Measurements from ENCODE around the gene PNPLA2.
A peak's percentile ranks its signal among the peaks of the same experiment; 100 is the strongest.

Gene PNPLA2

DNA sequence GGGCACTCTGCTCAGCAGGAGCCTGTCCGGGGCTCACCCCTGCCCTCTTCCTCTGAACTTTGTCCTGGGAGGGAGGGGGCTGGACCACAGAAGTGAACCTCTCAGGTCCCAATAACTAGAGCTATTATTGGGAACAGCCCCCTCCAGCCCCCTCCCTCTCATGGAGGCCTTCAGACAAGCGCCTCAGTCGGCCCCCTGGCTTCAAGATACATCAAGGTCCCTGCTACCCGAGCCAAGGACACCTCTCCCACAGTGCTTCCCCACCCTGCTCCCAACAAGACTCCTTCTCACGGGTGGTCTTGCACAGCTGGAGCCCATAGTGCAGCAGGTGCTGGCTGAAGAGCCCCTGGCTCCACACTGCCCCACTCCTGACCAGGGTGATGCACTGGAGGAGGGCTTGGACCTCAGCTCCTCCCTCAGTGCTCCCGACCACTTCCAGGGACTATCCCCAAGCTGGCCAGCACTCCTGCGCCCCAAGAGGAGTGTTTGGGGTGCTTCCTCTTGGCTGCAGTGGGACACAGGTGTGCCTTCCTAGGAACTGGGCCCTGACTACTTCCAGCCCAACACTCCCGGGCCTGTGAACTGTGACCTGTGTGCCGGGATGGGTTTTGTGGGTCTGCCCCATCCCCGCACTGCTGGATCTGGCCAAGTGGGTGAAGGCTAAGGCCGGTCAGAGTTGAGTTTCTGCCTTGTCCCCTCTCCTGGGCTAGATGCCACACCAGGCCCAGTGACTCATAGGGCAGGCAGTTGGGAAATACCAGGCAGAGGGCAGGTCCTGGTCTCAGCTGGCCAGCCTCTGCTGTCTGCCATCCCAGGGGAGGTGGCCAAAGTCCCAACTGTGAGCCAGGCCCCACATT is 2.2 kb downstream of the PNPLA2 start:
- TF ChIP-seq, protein P1, sequence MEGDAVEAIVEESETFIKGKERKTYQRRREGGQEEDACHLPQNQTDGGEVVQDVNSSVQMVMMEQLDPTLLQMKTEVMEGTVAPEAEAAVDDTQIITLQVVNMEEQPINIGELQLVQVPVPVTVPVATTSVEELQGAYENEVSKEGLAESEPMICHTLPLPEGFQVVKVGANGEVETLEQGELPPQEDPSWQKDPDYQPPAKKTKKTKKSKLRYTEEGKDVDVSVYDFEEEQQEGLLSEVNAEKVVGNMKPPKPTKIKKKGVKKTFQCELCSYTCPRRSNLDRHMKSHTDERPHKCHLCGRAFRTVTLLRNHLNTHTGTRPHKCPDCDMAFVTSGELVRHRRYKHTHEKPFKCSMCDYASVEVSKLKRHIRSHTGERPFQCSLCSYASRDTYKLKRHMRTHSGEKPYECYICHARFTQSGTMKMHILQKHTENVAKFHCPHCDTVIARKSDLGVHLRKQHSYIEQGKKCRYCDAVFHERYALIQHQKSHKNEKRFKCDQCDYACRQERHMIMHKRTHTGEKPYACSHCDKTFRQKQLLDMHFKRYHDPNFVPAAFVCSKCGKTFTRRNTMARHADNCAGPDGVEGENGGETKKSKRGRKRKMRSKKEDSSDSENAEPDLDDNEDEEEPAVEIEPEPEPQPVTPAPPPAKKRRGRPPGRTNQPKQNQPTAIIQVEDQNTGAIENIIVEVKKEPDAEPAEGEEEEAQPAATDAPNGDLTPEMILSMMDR (IDR thresholded peaks at IDR 0.05; ENCODE audit: control insufficient read depth, insufficient read depth, low read depth, low read length, missing control alignments): no peak
- peak overlapping the region; percentile 81 for H3K4me3 ChIP-seq (ENCODE audit: control insufficient read depth, low read depth, low read length)
- no peak for DNase-seq (ENCODE audit: low read depth)

DNA sequence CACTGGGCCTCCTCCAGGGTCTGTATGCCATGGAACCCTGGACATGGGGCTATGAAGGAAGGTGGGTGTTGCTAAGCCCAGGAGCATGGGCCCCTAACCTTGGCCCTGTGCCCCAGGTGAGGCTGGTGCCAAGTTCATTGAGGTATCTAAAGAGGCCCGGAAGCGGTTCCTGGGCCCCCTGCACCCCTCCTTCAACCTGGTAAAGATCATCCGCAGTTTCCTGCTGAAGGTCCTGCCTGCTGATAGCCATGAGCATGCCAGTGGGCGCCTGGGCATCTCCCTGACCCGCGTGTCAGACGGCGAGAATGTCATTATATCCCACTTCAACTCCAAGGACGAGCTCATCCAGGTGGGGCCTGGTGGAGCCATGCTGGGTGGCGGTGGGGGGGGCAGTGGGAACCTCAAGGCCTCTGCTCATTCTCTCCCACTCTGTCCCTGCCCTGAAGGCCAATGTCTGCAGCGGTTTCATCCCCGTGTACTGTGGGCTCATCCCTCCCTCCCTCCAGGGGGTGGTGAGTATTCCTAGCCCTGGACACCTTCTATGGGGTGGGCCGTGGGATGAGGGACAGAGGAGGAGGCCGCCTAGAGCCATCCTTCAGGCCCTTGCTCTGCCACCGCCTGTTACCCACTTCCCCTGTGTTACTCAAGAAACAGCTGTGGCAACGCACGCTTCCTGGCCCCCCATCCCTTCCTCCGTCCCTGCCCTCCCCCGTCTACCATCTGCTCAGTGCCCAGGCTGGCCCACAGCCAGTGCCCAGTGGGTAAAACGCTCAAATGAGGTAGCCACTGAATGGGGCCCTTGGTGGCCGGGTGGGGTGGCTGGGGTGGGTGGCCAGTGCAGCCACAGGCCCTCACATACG is 3.0 kb downstream of the PNPLA2 start:
- TF ChIP-seq, protein P1 (IDR thresholded peaks at IDR 0.05; ENCODE audit: control insufficient read depth, insufficient read depth, low read depth, low read length, missing control alignments): no peak
- H3K4me3 ChIP-seq (ENCODE audit: control insufficient read depth, low read depth, low read length): peak overlapping the region; percentile 81
- DNase-seq (ENCODE audit: low read depth): no peak

DNA sequence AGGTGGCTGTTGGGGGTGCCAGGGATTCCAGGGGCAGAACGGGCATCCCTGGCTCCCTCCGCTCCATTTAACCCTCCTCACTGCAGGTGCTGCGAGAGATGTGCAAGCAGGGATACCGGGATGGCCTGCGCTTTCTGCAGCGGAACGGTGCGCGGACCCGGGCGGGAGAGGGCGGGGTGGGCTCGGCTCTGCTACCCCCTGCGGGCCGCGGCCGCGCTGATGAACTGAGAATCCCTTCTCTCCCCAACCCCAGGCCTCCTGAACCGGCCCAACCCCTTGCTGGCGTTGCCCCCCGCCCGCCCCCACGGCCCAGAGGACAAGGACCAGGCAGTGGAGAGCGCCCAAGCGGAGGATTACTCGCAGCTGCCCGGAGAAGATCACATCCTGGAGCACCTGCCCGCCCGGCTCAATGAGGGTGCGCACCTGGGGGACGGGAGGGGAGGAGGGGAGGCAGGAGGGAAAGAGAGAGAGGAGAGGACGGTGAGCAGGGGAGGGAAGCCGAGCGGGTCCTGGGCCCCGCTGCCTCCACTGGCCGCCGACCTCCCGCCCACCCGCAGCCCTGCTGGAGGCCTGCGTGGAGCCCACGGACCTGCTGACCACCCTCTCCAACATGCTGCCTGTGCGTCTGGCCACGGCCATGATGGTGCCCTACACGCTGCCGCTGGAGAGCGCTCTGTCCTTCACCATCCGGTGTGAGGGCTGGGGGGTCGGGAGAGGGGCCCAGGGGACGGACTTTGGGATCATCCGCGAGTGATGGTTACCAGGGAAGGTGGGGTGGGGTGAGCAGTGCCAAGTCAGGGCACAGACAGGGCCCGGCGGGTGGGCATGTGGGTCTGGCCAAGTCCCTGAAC is 5.0 kb downstream of the PNPLA2 start:
- DNase-seq (ENCODE audit: low read depth): no peak
- TF ChIP-seq, protein P1 (IDR thresholded peaks at IDR 0.05; ENCODE audit: control insufficient read depth, insufficient read depth, low read depth, low read length, missing control alignments): no peak

DNA sequence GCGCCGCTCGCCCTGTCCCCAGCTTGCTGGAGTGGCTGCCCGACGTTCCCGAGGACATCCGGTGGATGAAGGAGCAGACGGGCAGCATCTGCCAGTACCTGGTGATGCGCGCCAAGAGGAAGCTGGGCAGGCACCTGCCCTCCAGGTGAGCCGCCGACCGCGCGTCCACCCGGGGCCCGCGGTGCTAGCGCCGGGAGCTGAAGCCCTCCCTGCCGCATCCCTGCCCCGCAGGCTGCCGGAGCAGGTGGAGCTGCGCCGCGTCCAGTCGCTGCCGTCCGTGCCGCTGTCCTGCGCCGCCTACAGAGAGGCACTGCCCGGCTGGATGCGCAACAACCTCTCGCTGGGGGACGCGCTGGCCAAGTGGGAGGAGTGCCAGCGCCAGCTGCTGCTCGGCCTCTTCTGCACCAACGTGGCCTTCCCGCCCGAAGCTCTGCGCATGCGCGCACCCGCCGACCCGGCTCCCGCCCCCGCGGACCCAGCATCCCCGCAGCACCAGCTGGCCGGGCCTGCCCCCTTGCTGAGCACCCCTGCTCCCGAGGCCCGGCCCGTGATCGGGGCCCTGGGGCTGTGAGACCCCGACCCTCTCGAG is 5.7 kb downstream of the PNPLA2 start:
- DNase-seq (ENCODE audit: low read depth): no peak
- TF ChIP-seq, protein P1 (IDR thresholded peaks at IDR 0.05; ENCODE audit: control insufficient read depth, insufficient read depth, low read depth, low read length, missing control alignments): no peak
- no peak overlapping the region for H3K4me3 ChIP-seq (ENCODE audit: control insufficient read depth, low read depth, low read length)

More for the DNA sequence above, 5.0 kb downstream of the PNPLA2 start:
- no peak overlapping the region for H3K4me3 ChIP-seq (ENCODE audit: control insufficient read depth, low read depth, low read length)

DNA sequence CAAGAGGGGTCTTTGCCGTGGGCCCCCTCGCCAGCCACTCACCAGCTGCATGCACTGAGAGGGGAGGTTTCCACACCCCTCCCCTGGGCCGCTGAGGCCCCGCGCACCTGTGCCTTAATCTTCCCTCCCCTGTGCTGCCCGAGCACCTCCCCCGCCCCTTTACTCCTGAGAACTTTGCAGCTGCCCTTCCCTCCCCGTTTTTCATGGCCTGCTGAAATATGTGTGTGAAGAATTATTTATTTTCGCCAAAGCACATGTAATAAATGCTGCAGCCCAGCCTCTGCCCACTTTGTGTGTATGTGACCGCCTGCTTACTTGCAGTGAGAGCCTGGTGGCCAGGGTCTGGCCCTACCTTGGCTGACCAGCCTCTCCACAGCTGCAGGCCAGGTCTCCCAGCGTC is 6.2 kb downstream of the PNPLA2 start:
- no peak overlapping the region for H3K4me3 ChIP-seq (ENCODE audit: control insufficient read depth, low read depth, low read length)
- DNase-seq (ENCODE audit: low read depth): no peak

More for the DNA sequence above, 6.2 kb downstream of the PNPLA2 start:
- TF ChIP-seq, protein P1 (IDR thresholded peaks at IDR 0.05; ENCODE audit: control insufficient read depth, insufficient read depth, low read depth, low read length, missing control alignments): no peak

Measured in AG09309 (cell line).